SK-N-SH (cell line): ENCODE results near the gene RAD51B. TPM values are rescaled to one million over a fixed set of nuclear protein-coding genes. Genes with fewer than 3 reads are reported as not detected.

ENCODE experiments used
- CTCF ChIA-PET: fragments of 300-600, 350-600 bp; formaldehyde crosslinking; extraction: SDS; loops from one replicate; lab custom pipeline; 2021; lab: Yijun Ruan, JAX
- POLR2A ChIA-PET: fragments of 350-600 bp; sonication (Branson Sonifier 250); formaldehyde crosslinking; extraction: SDS; loops from one replicate; lab custom pipeline; 2020; ENCODE audit warnings: antibody characterized with exemption, inconsistent platforms; lab: Yijun Ruan, JAX
- DNase-seq: peaks from one replicate; pipeline ENCODE4 v3.0.0; 2012
- H2AFZ ChIP-seq: fragments of 200-600 bp; sonication (generic); 2 replicates; pipeline ENCODE4 v1.8.1; 2016; ENCODE audit warnings: antibody characterized with exemption, mild to moderate bottlenecking, low read depth
- H3F3A ChIP-seq: fragments of 200-600 bp; sonication (generic); replicated peaks from 2 replicates; pipeline ENCODE3; 2016; ENCODE audit warnings: antibody characterized with exemption, mild to moderate bottlenecking; ENCODE audit not compliant: insufficient read depth
- H3K27ac ChIP-seq, 2 experiments: fragments of 200-500 bp in 1 of 2; fragments of 200-600 bp in 1 of 2; sonication (Bioruptor generic) in 1 of 2; sonication (generic), shearing (Covaris generic) in 1 of 2; 2 replicates each; pipeline versions ENCODE4 v1.5.1 to v1.6.1; 2014 to 2016; ENCODE audit warnings: low read depth in 2 of 2, inconsistent platforms in 1 of 2, low read length in 1 of 2, mild to moderate bottlenecking in 1 of 2, mixed read lengths in 1 of 2
- H3K27me3 ChIP-seq: fragments of 200-600 bp; sonication (generic), shearing (Covaris generic); 2 replicates; pipeline ENCODE4 v1.6.1; 2016; ENCODE audit warnings: mixed run types; ENCODE audit not compliant: insufficient read depth
- H3K36me3 ChIP-seq, 2 experiments: fragments of 200-500 bp in 1 of 2; fragments of 200-600 bp in 1 of 2; sonication (Bioruptor generic) in 1 of 2; sonication (generic) in 1 of 2; replicated peaks in 1 of 2; 2 replicates each; pipeline versions ENCODE3 to v1.5.1; 2014 to 2016; ENCODE audit warnings: low read length in 1 of 2, mild to moderate bottlenecking in 1 of 2; ENCODE audit not compliant: insufficient read depth in 2 of 2, control insufficient read depth in 1 of 2
- H3K4me1 ChIP-seq, 2 experiments: fragments of 200-500 bp in 1 of 2; fragments of 200-600 bp in 1 of 2; sonication (Bioruptor generic) in 1 of 2; sonication (generic), shearing (Covaris generic) in 1 of 2; 2 replicates each; pipeline versions ENCODE4 v1.5.1 to v1.6.1; 2014 to 2016; ENCODE audit warnings: low read depth in 1 of 2, low read length in 1 of 2, mixed run types in 1 of 2; ENCODE audit not compliant: insufficient read depth in 2 of 2, control insufficient read depth in 1 of 2
- H3K4me2 ChIP-seq: fragments of 200-600 bp; sonication (generic), shearing (Covaris generic); 2 replicates; pipeline ENCODE4 v1.6.1; 2017; ENCODE audit warnings: mixed run types
- H3K4me3 ChIP-seq, 2 experiments: fragments of 200-500 bp in 1 of 2; fragments of 200-600 bp in 1 of 2; sonication (Bioruptor generic) in 1 of 2; sonication (generic), shearing (Covaris generic) in 1 of 2; 2 replicates each; pipeline versions ENCODE4 v1.5.1 to v1.8.1; 2014 to 2016; ENCODE audit warnings: low read depth in 2 of 2, inconsistent platforms in 1 of 2, low read length in 1 of 2, mild to moderate bottlenecking in 1 of 2, mixed read lengths in 1 of 2, moderate library complexity in 1 of 2
- H3K79me2 ChIP-seq: fragments of 200-600 bp; sonication (generic); 2 replicates; pipeline ENCODE4 v1.8.1; 2017; ENCODE audit warnings: mild to moderate bottlenecking; ENCODE audit not compliant: insufficient read depth
- H3K9ac ChIP-seq: fragments of 200-600 bp; sonication (generic); 2 replicates; pipeline ENCODE4 v1.6.1; 2017; ENCODE audit warnings: mixed run types
- H3K9me2 ChIP-seq: fragments of 200-600 bp; sonication (generic); 2 replicates; pipeline ENCODE4 v1.6.1; 2017; ENCODE audit warnings: mixed run types
- H3K9me3 ChIP-seq: fragments of 200-600 bp; sonication (generic); 2 replicates; pipeline ENCODE4 v1.6.1; 2017; ENCODE audit warnings: mixed run types, mild to moderate bottlenecking, moderate library complexity
- H4K20me1 ChIP-seq: fragments of 200-600 bp; sonication (generic); 2 replicates; pipeline ENCODE4 v1.6.1; 2017; ENCODE audit warnings: mild to moderate bottlenecking, mixed run types; ENCODE audit not compliant: insufficient read depth
- CHD2 ChIP-seq: fragments of 150-350 bp; IDR thresholded peaks from 2 replicates; pipeline ENCODE4 v1.6.1; 2018; ENCODE audit warnings: low read length; ENCODE audit not compliant: partially characterized antibody
- FOSL2 ChIP-seq: IDR thresholded peaks from 2 replicates; pipeline ENCODE4 v1.4.0; 2012; ENCODE audit warnings: low read depth, mild to moderate bottlenecking, moderate library complexity, borderline replicate concordance
- FOXJ3 ChIP-seq: sonication (generic); formaldehyde crosslinking; IDR thresholded peaks from 2 replicates; pipeline ENCODE4 v1.5.1; 2020; ENCODE audit warnings: mild to moderate bottlenecking, missing genetic modification reagents
- GABPA ChIP-seq: IDR thresholded peaks from 2 replicates; pipeline ENCODE4 v1.4.0; 2012; ENCODE audit warnings: low read depth, mild to moderate bottlenecking
- GATA2 ChIP-seq: sonication (generic); formaldehyde crosslinking; IDR thresholded peaks from 2 replicates; pipeline ENCODE4 v1.5.0; 2020; ENCODE audit warnings: mild to moderate bottlenecking, missing genetic modification reagents
- JUND ChIP-seq: IDR thresholded peaks from 2 replicates; pipeline ENCODE4 v1.4.0; 2012
- MAX ChIP-seq: IDR thresholded peaks from 2 replicates; pipeline ENCODE4 v1.4.0; 2012; ENCODE audit warnings: low read depth
- MEF2A ChIP-seq: IDR thresholded peaks from 2 replicates; pipeline ENCODE4 v1.4.0; 2012; ENCODE audit warnings: low read depth, borderline replicate concordance
- MXI1 ChIP-seq: IDR thresholded peaks from 2 replicates; pipeline ENCODE4 v1.6.1; 2012; ENCODE audit warnings: mild to moderate bottlenecking, low read depth, low read length, improper control_type of control experiment
- NFIC ChIP-seq: IDR thresholded peaks from 2 replicates; pipeline ENCODE4 v1.4.0; 2012; ENCODE audit warnings: borderline replicate concordance
- POLR2AphosphoS5 ChIP-seq: IDR thresholded peaks from 2 replicates; pipeline ENCODE4 v1.6.1; 2012; ENCODE audit warnings: low read depth, low read length
- RAD21 ChIP-seq: IDR thresholded peaks from 2 replicates; pipeline ENCODE4 v1.6.1; 2012; ENCODE audit warnings: mild to moderate bottlenecking, low read length
- RCOR1 ChIP-seq: fragments of 150-350 bp; IDR thresholded peaks from 2 replicates; pipeline ENCODE4 v1.6.1; 2017; ENCODE audit warnings: antibody characterized with exemption, low read length
- RXRA ChIP-seq: IDR thresholded peaks from 2 replicates; pipeline ENCODE4 v1.4.0; 2012; ENCODE audit warnings: low read depth, mild to moderate bottlenecking, borderline replicate concordance
- SIN3A ChIP-seq: IDR thresholded peaks from 2 replicates; pipeline ENCODE4 v1.6.1; 2012; ENCODE audit warnings: low read depth, mild to moderate bottlenecking, low read length, moderate library complexity, borderline replicate concordance
- TAF1 ChIP-seq: IDR thresholded peaks from 2 replicates; pipeline ENCODE4 v1.6.1; 2012; ENCODE audit warnings: low read depth, mild to moderate bottlenecking, low read length, moderate library complexity, borderline replicate concordance
- TCF12 ChIP-seq: IDR thresholded peaks from 2 replicates; pipeline ENCODE4 v1.4.0; 2012
- TEAD4 ChIP-seq: IDR thresholded peaks from 2 replicates; pipeline ENCODE4 v1.4.0; 2012; ENCODE audit warnings: mild to moderate bottlenecking, borderline replicate concordance; ENCODE audit not compliant: insufficient read depth
- YY1 ChIP-seq: IDR thresholded peaks from 2 replicates; pipeline ENCODE4 v1.4.0; 2012; ENCODE audit warnings: low read depth, mild to moderate bottlenecking
- WGBS: methylation state at CpG from one replicate; pipeline ENCODE4 v1.1.6; 2017; ENCODE audit warnings: low lambda C conversion rate; 5-methylcytosine and 5-hydroxymethylcytosine counted together
- polyA plus RNA-seq, 3 experiments: library from polyadenylated mRNA; depleted of rRNA; stranded (reverse); fragments of >200 nt; gene quantifications; 2 replicates each; pipeline ENCODE4 v1.2.3, GENCODE V29; 2012
- TF ChIP-seq, protein P1 (sequence below): IDR thresholded peaks from 2 replicates; pipeline ENCODE4 v1.6.1; 2012; ENCODE audit warnings: mild to moderate bottlenecking, low read depth, low read length, moderate library complexity
- TF ChIP-seq, protein P2 (sequence below): fragments of 200-600 bp; sonication (generic); IDR thresholded peaks from 2 replicates; pipeline ENCODE4 v1.6.1; 2017; ENCODE audit warnings: antibody characterized with exemption, mild to moderate bottlenecking, moderate library complexity

Gene RAD51B
- polyA plus RNA-seq, 1 of the 3 experiments (the other 2 are of a cell fraction): 6.0 TPM

GRCh38 chr14:68316078-68316868 is 496.7 kb downstream of the RAD51B start:
- no peak for DNase-seq

GRCh38 chr14:68317239-68317638 is 497.7 kb downstream of the RAD51B start:
- H3K4me2 ChIP-seq: no peak overlapping the region
- no peaks in the 10 kb centered on the region for H3K36me3 ChIP-seq
- ChIA-PET POLR2A (no interaction called here), CTCF (no interaction called here)
- no peak overlapping the region for H3K4me3 ChIP-seq
- no peaks in the 10 kb centered on the region for H3K4me1 ChIP-seq
- no peaks in the 10 kb centered on the region for H4K20me1 ChIP-seq
- H3K27me3 ChIP-seq: no peaks in the 10 kb centered on the region
- no peak overlapping the region for H2AFZ ChIP-seq
- H3F3A ChIP-seq: no peaks in the 10 kb centered on the region
- no peak for DNase-seq
- H3K9ac ChIP-seq: no peak overlapping the region
- H3K9me3 ChIP-seq: no peaks in the 10 kb centered on the region
- 83% methylated on average over 3 of the region's 3 CpGs for WGBS
- no peaks in the 10 kb centered on the region for H3K9me2 ChIP-seq
- no peak overlapping the region for H3K27ac ChIP-seq
- H3K79me2 ChIP-seq: no peaks in the 10 kb centered on the region
- TF ChIP-seq JUND: no peak
- no peak for TF ChIP-seq CHD2
- TF ChIP-seq YY1: no peak
- no peak for TF ChIP-seq TCF12
- TF ChIP-seq TAF1: no peak
- TF ChIP-seq RXRA: no peak
- TF ChIP-seq GATA2 (CRISPR knock-in tag): no peak
- no peak for TF ChIP-seq RCOR1
- no peak for TF ChIP-seq TEAD4
- TF ChIP-seq MEF2A: no peak
- no peak for TF ChIP-seq POLR2AphosphoS5
- TF ChIP-seq, protein P1, sequence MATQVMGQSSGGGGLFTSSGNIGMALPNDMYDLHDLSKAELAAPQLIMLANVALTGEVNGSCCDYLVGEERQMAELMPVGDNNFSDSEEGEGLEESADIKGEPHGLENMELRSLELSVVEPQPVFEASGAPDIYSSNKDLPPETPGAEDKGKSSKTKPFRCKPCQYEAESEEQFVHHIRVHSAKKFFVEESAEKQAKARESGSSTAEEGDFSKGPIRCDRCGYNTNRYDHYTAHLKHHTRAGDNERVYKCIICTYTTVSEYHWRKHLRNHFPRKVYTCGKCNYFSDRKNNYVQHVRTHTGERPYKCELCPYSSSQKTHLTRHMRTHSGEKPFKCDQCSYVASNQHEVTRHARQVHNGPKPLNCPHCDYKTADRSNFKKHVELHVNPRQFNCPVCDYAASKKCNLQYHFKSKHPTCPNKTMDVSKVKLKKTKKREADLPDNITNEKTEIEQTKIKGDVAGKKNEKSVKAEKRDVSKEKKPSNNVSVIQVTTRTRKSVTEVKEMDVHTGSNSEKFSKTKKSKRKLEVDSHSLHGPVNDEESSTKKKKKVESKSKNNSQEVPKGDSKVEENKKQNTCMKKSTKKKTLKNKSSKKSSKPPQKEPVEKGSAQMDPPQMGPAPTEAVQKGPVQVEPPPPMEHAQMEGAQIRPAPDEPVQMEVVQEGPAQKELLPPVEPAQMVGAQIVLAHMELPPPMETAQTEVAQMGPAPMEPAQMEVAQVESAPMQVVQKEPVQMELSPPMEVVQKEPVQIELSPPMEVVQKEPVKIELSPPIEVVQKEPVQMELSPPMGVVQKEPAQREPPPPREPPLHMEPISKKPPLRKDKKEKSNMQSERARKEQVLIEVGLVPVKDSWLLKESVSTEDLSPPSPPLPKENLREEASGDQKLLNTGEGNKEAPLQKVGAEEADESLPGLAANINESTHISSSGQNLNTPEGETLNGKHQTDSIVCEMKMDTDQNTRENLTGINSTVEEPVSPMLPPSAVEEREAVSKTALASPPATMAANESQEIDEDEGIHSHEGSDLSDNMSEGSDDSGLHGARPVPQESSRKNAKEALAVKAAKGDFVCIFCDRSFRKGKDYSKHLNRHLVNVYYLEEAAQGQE: no peak
- TF ChIP-seq, protein P2, sequence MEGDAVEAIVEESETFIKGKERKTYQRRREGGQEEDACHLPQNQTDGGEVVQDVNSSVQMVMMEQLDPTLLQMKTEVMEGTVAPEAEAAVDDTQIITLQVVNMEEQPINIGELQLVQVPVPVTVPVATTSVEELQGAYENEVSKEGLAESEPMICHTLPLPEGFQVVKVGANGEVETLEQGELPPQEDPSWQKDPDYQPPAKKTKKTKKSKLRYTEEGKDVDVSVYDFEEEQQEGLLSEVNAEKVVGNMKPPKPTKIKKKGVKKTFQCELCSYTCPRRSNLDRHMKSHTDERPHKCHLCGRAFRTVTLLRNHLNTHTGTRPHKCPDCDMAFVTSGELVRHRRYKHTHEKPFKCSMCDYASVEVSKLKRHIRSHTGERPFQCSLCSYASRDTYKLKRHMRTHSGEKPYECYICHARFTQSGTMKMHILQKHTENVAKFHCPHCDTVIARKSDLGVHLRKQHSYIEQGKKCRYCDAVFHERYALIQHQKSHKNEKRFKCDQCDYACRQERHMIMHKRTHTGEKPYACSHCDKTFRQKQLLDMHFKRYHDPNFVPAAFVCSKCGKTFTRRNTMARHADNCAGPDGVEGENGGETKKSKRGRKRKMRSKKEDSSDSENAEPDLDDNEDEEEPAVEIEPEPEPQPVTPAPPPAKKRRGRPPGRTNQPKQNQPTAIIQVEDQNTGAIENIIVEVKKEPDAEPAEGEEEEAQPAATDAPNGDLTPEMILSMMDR: no peak

More at GRCh38 chr14:68316078-68316868, 496.7 kb downstream of the RAD51B start:
- Histone ChIP-seq H3K9me2 (no peaks in the 10 kb centered on the region), H2AFZ (no peak overlapping the region), H3K27ac (no peak overlapping the region), H3K27me3 (no peaks in the 10 kb centered on the region), H3K9me3 (no peaks in the 10 kb centered on the region), H3K9ac (no peak overlapping the region)
- POLR2A ChIA-PET: no interaction called here
- TF ChIP-seq SIN3A (no peak), MAX (no peak), TAF1 (no peak), YY1 (no peak), TEAD4 (no peak), JUND (no peak), GATA2 (CRISPR knock-in tag) (no peak), NFIC (no peak), MXI1 (no peak), RAD21 (no peak), FOXJ3 (CRISPR knock-in tag) (no peak), GABPA (no peak), FOSL2 (no peak)
- TF ChIP-seq, protein P2: no peak
- TF ChIP-seq, all 33 proteins: peak for 0
- CTCF ChIA-PET: no interaction called here
- Histone ChIP-seq H3K4me2 (no peak overlapping the region), H3K4me3 (no peak overlapping the region), H3F3A (no peaks in the 10 kb centered on the region), H3K79me2 (no peaks in the 10 kb centered on the region), H4K20me1 (no peaks in the 10 kb centered on the region), H3K36me3 (no peaks in the 10 kb centered on the region), H3K4me1 (no peaks in the 10 kb centered on the region)
- WGBS: 93% methylated on average over 7 of the region's 7 CpGs
